ENCODE measurements around the gene ARMH4. TPM values are rescaled to one million over a fixed set of nuclear protein-coding genes. Genes with fewer than 3 reads are reported as not detected.

The ARMH4 gene
- total RNA-seq, 4 donors from 2014 or later: 2.8 to 4.7 (median 3.7) TPM

DNA sequence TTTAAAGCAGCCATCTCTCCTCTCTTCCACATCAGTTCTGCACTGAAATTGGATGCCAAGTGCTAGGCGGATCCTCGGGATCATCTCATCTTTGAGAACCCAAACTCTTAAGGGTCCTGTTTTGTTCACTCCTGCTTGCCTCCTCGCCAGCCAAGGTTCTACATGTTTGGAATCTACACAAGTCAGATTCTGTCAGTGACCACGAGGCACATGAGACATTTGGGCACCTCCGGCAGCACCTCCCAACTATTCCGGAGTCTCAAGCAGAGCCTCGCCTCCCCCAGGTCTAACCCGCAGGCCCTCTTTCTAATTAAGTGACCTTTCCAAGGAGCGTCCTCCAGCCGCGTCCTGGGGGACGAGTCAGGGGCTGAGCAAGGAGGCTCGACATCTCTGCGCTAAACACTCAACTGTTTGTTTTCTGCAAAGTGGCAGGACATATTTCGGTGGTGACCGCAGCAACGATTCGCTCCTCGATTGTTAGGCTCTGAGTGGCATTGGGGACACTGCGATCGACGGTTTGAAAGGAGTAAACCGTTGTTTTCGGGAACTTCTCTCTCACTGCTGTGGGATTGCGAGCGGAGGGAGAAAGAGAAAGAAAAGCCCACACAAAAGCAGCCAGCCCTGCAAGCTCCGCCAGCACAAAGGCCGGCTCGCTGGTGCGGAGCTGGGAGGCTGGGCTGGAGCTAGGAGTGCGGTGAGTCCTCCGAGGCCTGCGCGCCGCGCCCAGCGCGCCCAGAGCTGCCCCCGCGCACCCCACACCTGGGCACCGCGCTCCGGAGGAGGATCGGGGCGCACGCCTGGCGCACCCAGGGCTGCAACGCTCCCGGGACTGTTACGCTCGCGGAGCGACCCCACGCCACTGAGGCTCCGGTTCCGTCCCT is 640 bp downstream of the ARMH4 start:
- TF ChIP-seq EP300 (IDR thresholded peaks at IDR 0.05) (no peak), POLR2A (IDR thresholded peaks at IDR 0.05) (no peak), POLR2AphosphoS5 (IDR thresholded peaks at IDR 0.05) (no peak), CTCF (IDR thresholded peaks at IDR 0.05) (no peak)
- peaks cover 7% of the 10 kb centered on the region for H3K27me3 ChIP-seq
- H3K4me3 ChIP-seq: peak overlapping the region; percentile 81
- peaks cover 15% of the 10 kb centered on the region for H3K4me1 ChIP-seq
- H3K9me3 ChIP-seq: no peaks in the 10 kb centered on the region
- peak overlapping the region; percentile 36 for H3K27ac ChIP-seq
- 1% methylated on average over 30 of the region's 56 CpGs for WGBS
- H3K36me3 ChIP-seq: no peaks in the 10 kb centered on the region
- DNase-seq (ENCODE audit: low spot score in 2 of 2): no peak

DNA sequence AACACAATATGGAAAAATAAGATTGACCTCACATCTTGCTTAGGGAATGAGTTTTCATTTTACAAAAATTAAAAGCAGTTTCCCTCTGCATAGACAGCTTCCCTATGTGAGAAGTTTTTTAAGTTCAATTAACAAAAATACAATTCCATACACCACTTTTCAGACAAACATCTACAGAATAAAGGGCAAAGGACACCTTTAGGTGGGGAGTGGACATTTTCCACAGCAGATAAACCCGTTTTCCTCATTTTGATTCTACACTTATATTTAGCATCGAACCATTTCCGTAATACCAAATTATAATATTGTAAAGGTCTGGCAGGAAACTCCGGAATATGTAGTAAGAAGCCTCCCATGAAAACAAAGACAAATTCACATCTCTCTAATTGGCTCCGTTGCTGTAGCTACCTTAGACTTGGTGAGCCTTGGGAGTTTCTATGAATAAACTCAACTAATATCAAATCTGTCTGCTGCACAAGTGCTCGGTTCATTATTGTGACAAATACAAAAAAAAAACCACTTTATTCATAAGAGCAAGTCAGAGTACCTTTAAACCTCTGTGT is 1.7 kb downstream of the ARMH4 start:
- WGBS: 81% methylated on average over 6 of the region's 6 CpGs
- Histone ChIP-seq H3K4me1 (peaks cover 15% of the 10 kb centered on the region), H3K27ac (no peak overlapping the region), H3K36me3 (no peaks in the 10 kb centered on the region), H3K9me3 (no peaks in the 10 kb centered on the region), H3K27me3 (peaks cover 7% of the 10 kb centered on the region), H3K4me3 (no peak overlapping the region)
- no peak for DNase-seq (ENCODE audit: low spot score in 2 of 2)
- TF ChIP-seq CTCF (IDR thresholded peaks at IDR 0.05): no peak
- no peak for TF ChIP-seq EP300 (IDR thresholded peaks at IDR 0.05)
- TF ChIP-seq POLR2AphosphoS5 (IDR thresholded peaks at IDR 0.05): no peak
- no peak for TF ChIP-seq POLR2A (IDR thresholded peaks at IDR 0.05)

- Histone ChIP-seq H3K4me3 (no peak overlapping the region), H3K27me3 (peaks cover 7% of the 10 kb centered on the region), H3K9me3 (no peaks in the 10 kb centered on the region), H3K4me1 (peaks cover 15% of the 10 kb centered on the region), H3K36me3 (no peaks in the 10 kb centered on the region), H3K27ac (no peak overlapping the region)
- DNase-seq (ENCODE audit: low spot score in 2 of 2): no peak
- 79% methylated on average over 1 of the region's 1 CpG for WGBS
- no peak for TF ChIP-seq POLR2A (IDR thresholded peaks at IDR 0.05)
- no peak for TF ChIP-seq POLR2AphosphoS5 (IDR thresholded peaks at IDR 0.05)
- TF ChIP-seq CTCF (IDR thresholded peaks at IDR 0.05): no peak
- TF ChIP-seq EP300 (IDR thresholded peaks at IDR 0.05): no peak
Measured at GRCh38 chr14:58149196-58149595, 2.8 kb downstream of the ARMH4 start.

DNA sequence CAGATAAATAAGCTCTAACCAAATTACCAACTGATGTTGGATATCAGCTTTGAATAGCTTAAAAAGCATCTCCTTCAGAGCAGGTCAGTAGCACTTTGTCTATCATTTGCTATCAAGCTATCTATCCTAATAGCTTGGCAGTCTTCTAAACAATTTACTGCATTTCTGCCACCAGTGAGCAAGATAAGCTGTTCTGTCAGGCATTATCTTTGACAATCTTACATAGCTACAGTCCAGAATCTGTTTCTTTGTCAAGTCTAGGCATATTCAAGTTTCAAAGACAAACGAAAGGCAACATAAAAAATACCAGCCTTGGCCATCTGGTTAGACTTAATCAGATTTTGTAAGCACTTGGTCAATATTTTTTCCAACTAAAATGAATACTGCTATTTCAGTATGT is 5.6 kb downstream of the ARMH4 start:
- DNase-seq (ENCODE audit: low spot score in 2 of 2): no peak
- H3K4me1 ChIP-seq: peaks cover 6% of the 10 kb centered on the region
- H3K27ac ChIP-seq: no peak overlapping the region
- WGBS: 30% methylated on average over 1 of the region's 1 CpG
- H3K36me3 ChIP-seq: no peaks in the 10 kb centered on the region
- H3K4me3 ChIP-seq: no peak overlapping the region
- TF ChIP-seq POLR2A (IDR thresholded peaks at IDR 0.05): no peak
- no peak for TF ChIP-seq POLR2AphosphoS5 (IDR thresholded peaks at IDR 0.05)
- TF ChIP-seq EP300 (IDR thresholded peaks at IDR 0.05): no peak
- no peak for TF ChIP-seq CTCF (IDR thresholded peaks at IDR 0.05)
- H3K9me3 ChIP-seq: no peaks in the 10 kb centered on the region
- H3K27me3 ChIP-seq: peaks cover 7% of the 10 kb centered on the region

GRCh38 chr14:58145936-58146335 is 6.1 kb downstream of the ARMH4 start:
- Histone ChIP-seq H3K36me3 (no peaks in the 10 kb centered on the region), H3K9me3 (no peaks in the 10 kb centered on the region), H3K27me3 (peaks cover 7% of the 10 kb centered on the region), H3K27ac (no peak overlapping the region), H3K4me1 (peaks cover 2% of the 10 kb centered on the region), H3K4me3 (no peak overlapping the region)
- 70% methylated on average over 1 of the region's 1 CpG for WGBS
- no peak for TF ChIP-seq CTCF (IDR thresholded peaks at IDR 0.05)
- no peak for TF ChIP-seq POLR2AphosphoS5 (IDR thresholded peaks at IDR 0.05)
- TF ChIP-seq POLR2A (IDR thresholded peaks at IDR 0.05): no peak
- no peak for TF ChIP-seq EP300 (IDR thresholded peaks at IDR 0.05)
- DNase-seq (ENCODE audit: low spot score in 2 of 2): no peak

Data from suprapubic skin (tissue), 4 donors.